Stomach (tissue), 4 donors: ENCODE results near the gene LEPR.

Source experiments
- CTCF ChIP-seq, 7 experiments: fragments of 450-650 bp in 4 of 7; fragments of 200-600 bp in 3 of 7; sonication (generic) in 3 of 7; IDR thresholded peaks; one replicate each; pipeline ENCODE4 v1.5.1; 2016 to 2019; ENCODE audit warnings: antibody characterized with exemption in 7 of 7, control low read depth in 2 of 7, mild to moderate bottlenecking in 1 of 7
- POLR2A ChIP-seq, 4 donors: fragments of 450-650 bp; IDR thresholded peaks; one replicate each; pipeline ENCODE4 v1.6.1; 2016; ENCODE audit warnings: antibody characterized with exemption in 4 of 4, control low read depth in 2 of 4, mild to moderate bottlenecking in 1 of 4, moderate library complexity in 1 of 4

- TF ChIP-seq CTCF (IDR thresholded peaks at IDR 0.05) (no peak), POLR2A (IDR thresholded peaks at IDR 0.05) (no peak)
Observed at GRCh38 chr1:65456481-65456880, 36.0 kb downstream of the LEPR start.
